GM23338 (cell line): ENCODE data around the gene ADAM8.

ENCODE experiments used
- CREB1 ChIP-seq: fragments of 250-450 bp; sonication (Bioruptor Pico); IDR thresholded peaks from 2 replicates; pipeline ENCODE4 v1.5.0; 2020; ENCODE audit warnings: low read depth, mild to moderate bottlenecking, moderate library complexity
- CTCF ChIP-seq, 2 experiments: fragments of 200-600 bp in 1 of 2; sonication (generic) in 1 of 2; conservative IDR thresholded peaks; 2 replicates each; pipeline versions ENCODE4 v1.5.1 to v1.6.1; 2016 to 2017; ENCODE audit warnings: antibody characterized with exemption in 2 of 2, low read depth in 2 of 2, mild to moderate bottlenecking in 2 of 2, moderate library complexity in 1 of 2
- NANOG ChIP-seq: IDR thresholded peaks from 2 replicates; pipeline ENCODE4 v1.6.1; 2016; ENCODE audit warnings: antibody characterized with exemption, borderline replicate concordance
- STAT1 ChIP-seq: IDR thresholded peaks from one replicate; pipeline ENCODE4 v1.6.1; 2016; ENCODE audit warnings: antibody characterized with exemption; ENCODE audit not compliant: unreplicated experiment
- ZNF462 ChIP-seq: fragments of 250-450 bp; sonication (Bioruptor Pico); IDR thresholded peaks from 2 replicates; pipeline ENCODE4 v1.5.0; 2020; ENCODE audit warnings: mild to moderate bottlenecking, moderate library complexity

GRCh38 chr10:133279326-133280226 lies 2.9 kb upstream of the ADAM8 start:
- TF ChIP-seq NANOG (no peak), CTCF (conservative IDR thresholded peaks at IDR 0.05; ENCODE audit: low read depth in 2 of 2) (no peak), CREB1 (no peak), STAT1 (no peak), ZNF462 (CRISPR knock-in tag) (no peak)
